Suprapubic skin (tissue), 4 donors: ENCODE data around the gene SH3RF1. TPM values are rescaled to one million over a fixed set of nuclear protein-coding genes. Genes with fewer than 3 reads are reported as not detected.

Experiments
- DNase-seq, 2 donors: peaks; one replicate each; pipeline ENCODE4 v3.0.0-alpha.2; 2019; ENCODE audit warnings: low spot score in 2 of 2
- H3K27ac ChIP-seq: fragments of 200-600 bp; sonication (generic); one replicate; pipeline ENCODE4 v1.5.1; 2019
- H3K27me3 ChIP-seq: fragments of 200-600 bp; sonication (generic); one replicate; pipeline ENCODE4 v1.5.1; 2019
- H3K36me3 ChIP-seq: fragments of 200-600 bp; sonication (generic); one replicate; pipeline ENCODE4 v1.5.1; 2019
- H3K4me1 ChIP-seq: fragments of 200-600 bp; sonication (generic); one replicate; pipeline ENCODE4 v1.5.1; 2019
- H3K4me3 ChIP-seq: fragments of 200-600 bp; sonication (generic); one replicate; pipeline ENCODE4 v1.5.1; 2019; ENCODE audit warnings: mild to moderate bottlenecking
- H3K9me3 ChIP-seq: fragments of 200-600 bp; sonication (generic); one replicate; pipeline ENCODE4 v1.5.1; 2019
- CTCF ChIP-seq, 2 donors: fragments of 200-600 bp in 1 of 2; fragments of 450-650 bp in 1 of 2; sonication (generic) in 1 of 2; IDR thresholded peaks; one replicate each; pipeline ENCODE4 v1.5.1; 2016 to 2019; ENCODE audit warnings: antibody characterized with exemption in 2 of 2, mild to moderate bottlenecking in 1 of 2, moderate library complexity in 1 of 2
- EP300 ChIP-seq: sonication (generic); formaldehyde crosslinking; IDR thresholded peaks from one replicate; pipeline ENCODE4 v1.6.1; 2017; ENCODE audit warnings: antibody characterized with exemption
- POLR2A ChIP-seq, 2 donors: fragments of 450-650 bp; IDR thresholded peaks; one replicate each; pipeline ENCODE4 v1.6.1; 2017; ENCODE audit warnings: antibody characterized with exemption in 2 of 2, mild to moderate bottlenecking in 2 of 2, moderate library complexity in 2 of 2
- POLR2AphosphoS5 ChIP-seq, 3 donors: sonication (generic); formaldehyde crosslinking; IDR thresholded peaks; one replicate each; pipeline ENCODE4 v1.6.1; 2017; ENCODE audit warnings: antibody characterized with exemption in 3 of 3
- WGBS: methylation state at CpG from one replicate; pipeline ENCODE4 v1.1.5; 2018; 5-methylcytosine and 5-hydroxymethylcytosine counted together
- total RNA-seq, 4 donors: library from RNA; depleted of rRNA; stranded (reverse); fragments of >200 nt; gene quantifications; one replicate each; pipeline ENCODE4 v1.1.0, GENCODE V29; 2016

SH3RF1 gene
- total RNA-seq, 4 donors from 2014 or later = 10.8 to 18.1 (median 15.0) TPM

GRCh38 chr4:169222761-169223160 lies 48.0 kb downstream of the SH3RF1 start:
- Histone ChIP-seq H3K4me3 (no peak overlapping the region), H3K9me3 (no peaks in the 10 kb centered on the region), H3K4me1 (peaks cover 16% of the 10 kb centered on the region), H3K36me3 (no peaks in the 10 kb centered on the region), H3K27ac (no peak overlapping the region), H3K27me3 (no peaks in the 10 kb centered on the region)
- DNase-seq = no peak
- TF ChIP-seq POLR2AphosphoS5 (IDR thresholded peaks at IDR 0.05) = no peak
- TF ChIP-seq CTCF (IDR thresholded peaks at IDR 0.05) = no peak
- no peak for TF ChIP-seq POLR2A (IDR thresholded peaks at IDR 0.05)
- TF ChIP-seq EP300 = no peak
- 78% methylated on average over 6 of the region's 6 CpGs for WGBS

- Histone ChIP-seq H3K4me3 (no peak overlapping the region), H3K9me3 (no peaks in the 10 kb centered on the region), H3K36me3 (no peaks in the 10 kb centered on the region), H3K4me1 (peaks cover 16% of the 10 kb centered on the region), H3K27me3 (no peaks in the 10 kb centered on the region), H3K27ac (no peak overlapping the region)
- TF ChIP-seq POLR2AphosphoS5 (IDR thresholded peaks at IDR 0.05) (no peak), CTCF (IDR thresholded peaks at IDR 0.05) (no peak), POLR2A (IDR thresholded peaks at IDR 0.05) (no peak)
- no peak for DNase-seq
- WGBS = 94% methylated on average over 3 of the region's 3 CpGs
These were observed 49.1 kb downstream of the SH3RF1 start for GRCh38 chr4:169221662-169222061.

GRCh38 chr4:169220854-169221411 lies 49.8 kb downstream of the SH3RF1 start:
- no peak for DNase-seq
- no peaks in the 10 kb centered on the region for H3K27me3 ChIP-seq
- H3K9me3 ChIP-seq = no peaks in the 10 kb centered on the region
- no peak for TF ChIP-seq EP300
- TF ChIP-seq POLR2AphosphoS5 (IDR thresholded peaks at IDR 0.05) = no peak
- no peak for TF ChIP-seq CTCF (IDR thresholded peaks at IDR 0.05)
- TF ChIP-seq POLR2A (IDR thresholded peaks at IDR 0.05) = no peak
- peaks cover 16% of the 10 kb centered on the region for H3K4me1 ChIP-seq
- 87% methylated on average over 7 of the region's 7 CpGs for WGBS
- no peaks in the 10 kb centered on the region for H3K36me3 ChIP-seq
- H3K4me3 ChIP-seq = no peak overlapping the region
- H3K27ac ChIP-seq = no peak overlapping the region

GRCh38 chr4:169220447-169220846 lies 50.3 kb downstream of the SH3RF1 start:
- H3K4me3 ChIP-seq = no peak overlapping the region
- TF ChIP-seq POLR2A (IDR thresholded peaks at IDR 0.05) (no peak), POLR2AphosphoS5 (IDR thresholded peaks at IDR 0.05) (no peak), EP300 (no peak), CTCF (IDR thresholded peaks at IDR 0.05) (no peak)
- no peak overlapping the region for H3K27ac ChIP-seq
- H3K36me3 ChIP-seq = no peaks in the 10 kb centered on the region
- no peaks in the 10 kb centered on the region for H3K27me3 ChIP-seq
- no peaks in the 10 kb centered on the region for H3K9me3 ChIP-seq
- no peak for DNase-seq
- peaks cover 13% of the 10 kb centered on the region for H3K4me1 ChIP-seq
- WGBS = 97% methylated on average over 3 of the region's 3 CpGs

- no peak overlapping the region for H3K27ac ChIP-seq
- H3K9me3 ChIP-seq = no peaks in the 10 kb centered on the region
- DNase-seq = no peak
- no peaks in the 10 kb centered on the region for H3K27me3 ChIP-seq
- H3K4me1 ChIP-seq = peaks cover 10% of the 10 kb centered on the region
- H3K4me3 ChIP-seq = no peak overlapping the region
- TF ChIP-seq EP300 (no peak), POLR2AphosphoS5 (IDR thresholded peaks at IDR 0.05) (no peak), POLR2A (IDR thresholded peaks at IDR 0.05) (no peak), CTCF (IDR thresholded peaks at IDR 0.05) (no peak)
- 78% methylated on average over 2 of the region's 2 CpGs for WGBS
- no peaks in the 10 kb centered on the region for H3K36me3 ChIP-seq
These were observed 51.3 kb downstream of the SH3RF1 start for GRCh38 chr4:169219440-169219839.
